LoVo (cell line): ENCODE data around the gene RIT1.
"Not testable (repeated sequence)": the region's sequence is repeated elsewhere in the genome, so short reads cannot be mapped to it uniquely, and the experiment has no call there.

Experiments
- DNase-seq: peaks from one replicate; pipeline ENCODE4 v3.0.0-alpha.2; 2016; ENCODE audit warnings: low spot score

Gene RIT1

GRCh38 chr1:155933591-155934096 is 22.5 kb upstream of the RIT1 start:
- no peak for DNase-seq

- DNase-seq = no peak
Measured at GRCh38 chr1:155932487-155932886, 21.3 kb upstream of the RIT1 start.

GRCh38 chr1:155932081-155932480 is 20.9 kb upstream of the RIT1 start:
- DNase-seq = peak; percentile 67

DNA sequence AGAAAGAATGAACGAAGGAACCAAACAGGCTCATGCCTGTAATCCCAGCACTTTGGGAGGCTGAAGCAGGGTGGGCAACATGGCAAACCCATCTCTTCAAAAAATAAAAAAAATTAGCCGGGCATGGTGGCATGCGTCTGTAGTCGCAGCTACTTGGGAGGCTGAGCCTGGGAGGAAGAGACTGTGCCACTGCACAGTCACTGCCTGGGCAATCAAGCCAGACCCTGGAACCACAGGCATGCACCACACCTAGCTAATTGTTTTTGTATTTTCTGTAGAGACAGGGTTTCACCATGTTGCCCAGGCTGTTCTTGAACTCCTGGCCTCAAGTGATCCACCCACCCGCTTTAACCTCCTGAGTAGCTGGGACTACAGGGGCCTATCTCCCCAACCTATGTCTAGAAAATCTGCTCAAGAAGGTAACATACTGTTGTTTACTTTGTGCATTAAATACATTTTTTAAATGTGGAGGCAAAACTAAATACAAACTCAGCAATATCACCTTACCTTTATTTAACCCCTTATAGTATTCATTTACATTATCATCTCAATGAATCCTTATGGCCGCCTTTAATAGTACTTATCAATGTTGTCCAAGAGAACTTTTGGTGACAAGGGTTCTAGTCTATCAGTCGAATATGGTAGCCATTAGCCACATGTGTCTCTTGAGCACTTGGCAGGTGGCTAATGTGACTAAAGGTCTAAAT is 20.3 kb upstream of the RIT1 start:
- DNase-seq = peak; percentile 61

DNA sequence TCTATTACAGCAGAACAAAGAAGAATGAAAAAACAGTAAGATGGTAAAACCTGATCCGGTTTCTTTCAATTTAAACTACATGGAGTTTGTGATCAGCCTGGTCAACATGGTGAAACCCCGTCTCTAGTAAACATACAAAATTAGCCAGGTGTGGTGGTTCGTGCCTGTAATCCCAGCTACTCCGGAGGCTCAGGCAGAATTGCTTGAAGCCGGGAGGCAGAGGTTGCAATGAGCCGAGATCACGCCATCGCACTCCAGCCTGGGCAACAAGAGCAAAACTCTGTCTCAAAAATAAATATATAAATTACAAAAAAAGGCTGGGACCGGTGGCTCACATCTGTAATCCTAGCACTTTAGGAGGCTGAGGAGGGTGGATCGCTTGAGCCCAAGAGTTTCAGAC is 19.6 kb upstream of the RIT1 start:
- not testable (repeated sequence) for DNase-seq

GRCh38 chr1:155929057-155929456 is 17.9 kb upstream of the RIT1 start:
- peak; percentile 65 for DNase-seq

DNA sequence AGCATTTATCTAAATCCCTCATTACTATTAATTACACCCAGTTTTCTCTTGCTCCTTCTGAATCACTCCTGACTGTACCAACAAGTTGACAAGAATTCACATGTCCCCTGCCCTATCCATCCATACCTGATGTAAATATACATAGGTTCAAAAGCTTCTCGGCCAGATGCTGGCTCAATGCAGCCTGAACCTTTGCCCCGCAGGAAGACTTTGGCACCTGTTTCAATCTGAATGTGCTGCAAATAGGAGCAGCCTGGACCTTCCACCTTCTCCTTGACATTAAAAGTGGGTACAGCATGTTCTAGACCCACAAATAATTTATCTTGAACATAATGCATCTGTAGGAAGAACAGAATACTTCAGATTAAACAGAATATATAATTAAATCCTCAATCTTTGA is 14.4 kb upstream of the RIT1 start:
- DNase-seq = no peak

DNA sequence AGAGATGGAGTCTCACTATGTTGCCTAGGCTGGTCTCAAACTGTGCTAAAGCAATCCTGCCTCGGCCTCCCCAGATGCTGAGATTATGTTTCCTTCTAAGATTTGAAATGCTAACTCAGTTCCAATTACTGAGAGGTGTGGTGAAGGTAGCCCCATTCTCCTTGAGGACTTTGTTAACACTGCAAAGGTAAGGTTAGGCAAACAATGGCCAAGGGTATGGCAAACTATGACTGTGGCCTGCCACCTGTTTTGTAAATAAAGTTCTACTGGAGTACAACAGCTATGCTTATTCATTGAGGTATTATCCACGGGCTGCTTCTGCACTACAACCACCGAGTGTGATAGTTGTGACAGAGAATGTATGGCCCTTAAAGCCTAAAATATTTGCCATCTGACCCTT is 9.6 kb upstream of the RIT1 start:
- DNase-seq = no peak

- DNase-seq = no peak
Measured at GRCh38 chr1:155919801-155920200, 8.7 kb upstream of the RIT1 start.

GRCh38 chr1:155918660-155919059 is 7.5 kb upstream of the RIT1 start:
- no peak for DNase-seq

GRCh38 chr1:155913969-155914757 is 3.0 kb upstream of the RIT1 start:
- DNase-seq = no peak

DNA sequence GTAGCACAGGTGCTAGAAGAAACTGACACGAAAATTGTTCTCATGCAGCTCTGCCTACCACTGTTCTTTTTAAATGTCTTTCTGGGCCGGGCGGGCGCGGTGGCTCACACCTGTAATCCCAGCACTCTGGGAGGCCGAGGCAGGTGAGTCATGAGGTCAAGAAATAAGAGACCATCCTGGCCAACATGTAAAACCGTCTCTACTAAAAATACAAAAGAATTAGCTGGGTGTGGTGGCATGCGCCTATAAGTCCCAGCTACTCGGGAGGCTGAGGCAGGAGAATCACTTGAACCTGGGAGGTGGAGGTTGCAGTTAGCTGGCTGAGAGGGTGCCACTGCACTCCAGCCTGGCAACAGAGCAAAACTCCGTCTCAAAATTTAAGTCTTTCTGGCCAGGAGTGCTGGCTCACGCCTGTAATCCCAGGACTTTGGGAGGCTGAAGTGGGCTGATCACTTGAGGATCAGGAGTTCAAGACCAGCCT is 947 bp upstream of the RIT1 start:
- DNase-seq = peak; percentile 45

GRCh38 chr1:155910621-155911121 is 478 bp downstream of the RIT1 start:
- DNase-seq = no peak

- no peak for DNase-seq
Measured at GRCh38 chr1:155909894-155910293, 1.3 kb downstream of the RIT1 start.

DNA sequence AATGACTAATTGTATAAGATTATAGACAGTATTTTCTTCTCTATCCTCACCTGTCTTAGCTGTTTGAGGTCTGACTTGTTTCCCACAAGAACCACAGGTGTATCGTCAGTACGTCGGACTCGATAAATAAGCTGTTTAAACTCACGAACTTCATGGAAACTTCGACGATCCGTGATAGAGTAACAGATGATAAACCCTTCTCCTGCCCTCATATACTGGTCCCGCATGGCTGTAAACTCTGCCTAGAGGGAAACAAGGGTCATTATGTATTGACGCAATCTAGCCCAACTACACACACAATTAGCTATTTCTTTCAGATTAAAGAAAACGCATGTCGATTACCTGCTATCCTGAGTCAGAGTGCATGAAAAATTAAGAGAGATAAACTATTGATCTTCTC is 6.9 kb downstream of the RIT1 start:
- no peak for DNase-seq

DNA sequence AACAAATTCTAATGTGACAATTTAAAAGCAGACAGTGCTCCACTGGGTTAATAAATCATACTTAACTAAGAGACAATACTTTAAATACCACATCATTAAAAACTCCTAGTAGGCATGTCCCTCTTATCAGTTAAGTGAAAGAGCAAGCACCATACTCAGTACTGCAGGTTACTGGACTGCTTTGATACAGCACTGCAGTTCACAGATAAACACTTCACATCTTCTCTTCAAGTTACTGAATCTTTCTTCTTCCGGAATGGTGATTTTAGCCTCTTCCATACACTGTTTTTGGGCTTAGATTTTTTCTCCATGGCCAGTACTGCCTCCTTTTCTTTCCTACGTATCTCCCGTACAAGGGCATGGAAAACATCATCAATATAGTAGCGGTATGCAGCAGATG is 11.0 kb downstream of the RIT1 start:
- DNase-seq = no peak

GRCh38 chr1:155899683-155900082 is 11.5 kb downstream of the RIT1 start:
- no peak for DNase-seq

DNA sequence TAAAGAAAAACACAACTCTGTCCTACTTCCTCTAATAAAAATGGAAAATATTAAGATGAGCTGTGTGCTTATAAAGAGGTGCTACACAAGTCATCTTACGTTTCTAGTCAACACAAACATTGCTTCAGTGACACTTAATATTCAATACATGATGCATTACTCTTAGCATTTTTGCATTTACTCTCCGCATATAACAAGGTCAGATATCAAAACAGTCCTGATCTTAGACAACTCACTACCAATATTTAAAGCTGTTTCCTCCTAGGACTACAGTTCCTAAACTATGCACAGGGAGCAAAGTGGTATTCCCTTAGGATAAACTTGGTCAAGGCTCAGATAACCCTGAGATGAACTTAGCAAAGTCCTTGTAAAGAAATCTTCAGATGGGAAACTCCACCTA is 12.3 kb downstream of the RIT1 start:
- no peak for DNase-seq

DNA sequence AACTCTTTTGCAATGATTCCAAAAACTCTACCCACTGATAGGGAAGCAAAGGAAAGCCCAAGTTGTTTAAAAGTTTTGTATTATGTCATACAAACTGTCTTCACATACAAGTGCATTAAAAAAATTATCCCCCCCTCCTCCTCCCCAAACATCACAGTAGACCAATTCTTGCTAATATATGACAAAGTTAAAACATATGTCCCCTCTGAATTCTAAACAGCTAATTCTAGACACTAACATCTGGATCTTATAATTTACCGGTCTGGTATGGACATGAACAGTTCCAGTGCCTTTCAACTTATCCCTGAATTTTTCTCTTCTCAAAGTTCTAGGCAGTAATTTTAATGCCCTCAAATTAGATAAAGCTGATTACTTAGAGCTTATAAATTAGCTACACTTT is 13.4 kb downstream of the RIT1 start:
- no peak for DNase-seq

GRCh38 chr1:155896476-155896875 is 14.7 kb downstream of the RIT1 start:
- not testable (repeated sequence) for DNase-seq

GRCh38 chr1:155895617-155896016 is 15.5 kb downstream of the RIT1 start:
- DNase-seq = not testable (repeated sequence)

GRCh38 chr1:155893389-155894142 is 17.6 kb downstream of the RIT1 start:
- peak; percentile 49 for DNase-seq
